Spinal cord (tissue), 10 donors: ENCODE measurements around the gene CFAP92. TPM values are rescaled to one million over a fixed set of nuclear protein-coding genes. Genes with fewer than 3 reads are reported as not detected.
"Not testable (repeated sequence)": the region's sequence is repeated elsewhere in the genome, so short reads cannot be mapped to it uniquely, and the experiment has no call there.

Experiments
- DNase-seq, 6 donors: peaks; one replicate each; pipeline versions ENCODE4 v3.0.0 to v3.0.0-alpha.2; 2013 to 2015; ENCODE audit warnings: low spot score in 6 of 6, low read depth in 4 of 6
- H3K27ac ChIP-seq: one replicate; pipeline ENCODE4 v1.5.1; 2013; ENCODE audit warnings: low read depth, low read length, control low read depth
- H3K27me3 ChIP-seq: one replicate; pipeline ENCODE4 v1.6.1; 2013; ENCODE audit warnings: low read length; ENCODE audit not compliant: control insufficient read depth, insufficient read depth
- H3K36me3 ChIP-seq: one replicate; pipeline ENCODE4 v1.6.1; 2013; ENCODE audit warnings: low read length; ENCODE audit not compliant: control insufficient read depth, insufficient read depth
- H3K4me1 ChIP-seq: one replicate; pipeline ENCODE4 v1.6.1; 2013; ENCODE audit warnings: low read length; ENCODE audit not compliant: control insufficient read depth, insufficient read depth
- H3K4me3 ChIP-seq: one replicate; pipeline ENCODE4 v1.5.1; 2013; ENCODE audit warnings: low read depth, low read length, control low read depth
- H3K9me3 ChIP-seq: one replicate; pipeline ENCODE4 v1.6.1; 2013; ENCODE audit warnings: low read length; ENCODE audit not compliant: control insufficient read depth, insufficient read depth
- WGBS: methylation state at CpG from one replicate; pipeline ENCODE4 v1.1.5; 2013; ENCODE audit warnings: missing lambda C conversion rate; ENCODE audit not compliant: insufficient coverage; 5-methylcytosine and 5-hydroxymethylcytosine counted together
- polyA plus RNA-seq, 2 donors: library from polyadenylated mRNA; unstranded; fragments of 120-200 nt; gene quantifications; one replicate each; pipeline ENCODE4 v1.2.1, GENCODE V29; 2013; ENCODE audit not compliant: insufficient read length in 2 of 2
- total RNA-seq, 2 donors: library from RNA; depleted of rRNA in 1 of 2; stranded (reverse); fragments of 120-200 nt in 1 of 2; fragments of >200 nt in 1 of 2; gene quantifications; one replicate each; pipeline versions ENCODE4 v1.2.3 to v1.2.4, GENCODE V29; 2013 to 2014
- donor health status: healthy.

The CFAP92 gene
- total and polyA plus RNA-seq, 4 donors = 1.1 to 4.5 (median 3.7) TPM

- Histone ChIP-seq H3K4me1 (peaks cover 15% of the 10 kb centered on the region), H3K27ac (no peak overlapping the region), H3K36me3 (peaks cover 25% of the 10 kb centered on the region), H3K9me3 (no peaks in the 10 kb centered on the region), H3K4me3 (no peak overlapping the region), H3K27me3 (no peaks in the 10 kb centered on the region)
- WGBS = no CpG with 5 or more reads among the region's 1 CpG
- no peak for DNase-seq
These were observed 111.2 kb downstream of the CFAP92 start for GRCh38 chr3:128882719-128883118.

DNA sequence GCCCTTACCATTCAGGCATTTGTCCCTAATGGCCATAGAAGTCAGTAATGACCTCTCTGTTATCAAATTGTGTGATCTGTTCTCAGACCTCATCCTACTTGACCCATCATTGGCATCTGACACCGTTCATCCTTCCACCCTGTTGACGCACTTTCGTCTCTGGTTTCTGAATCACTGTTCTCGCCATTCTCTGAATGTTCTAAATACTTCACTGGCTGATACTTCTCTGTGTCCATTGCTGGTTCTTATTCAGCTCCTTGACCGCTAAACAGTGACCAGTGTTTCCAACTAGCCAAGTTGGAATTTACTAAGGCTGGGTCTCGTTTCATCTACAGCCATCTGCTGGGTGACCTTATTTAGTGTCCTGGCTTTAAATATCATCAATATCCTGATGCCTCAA is 112.3 kb downstream of the CFAP92 start:
- DNase-seq = no peak
- H3K4me3 ChIP-seq = no peak overlapping the region
- H3K9me3 ChIP-seq = no peaks in the 10 kb centered on the region
- peaks cover 15% of the 10 kb centered on the region for H3K4me1 ChIP-seq
- 99% methylated on average over 5 of the region's 6 CpGs for WGBS
- H3K27ac ChIP-seq = no peak overlapping the region
- no peaks in the 10 kb centered on the region for H3K27me3 ChIP-seq
- peaks cover 21% of the 10 kb centered on the region for H3K36me3 ChIP-seq

DNA sequence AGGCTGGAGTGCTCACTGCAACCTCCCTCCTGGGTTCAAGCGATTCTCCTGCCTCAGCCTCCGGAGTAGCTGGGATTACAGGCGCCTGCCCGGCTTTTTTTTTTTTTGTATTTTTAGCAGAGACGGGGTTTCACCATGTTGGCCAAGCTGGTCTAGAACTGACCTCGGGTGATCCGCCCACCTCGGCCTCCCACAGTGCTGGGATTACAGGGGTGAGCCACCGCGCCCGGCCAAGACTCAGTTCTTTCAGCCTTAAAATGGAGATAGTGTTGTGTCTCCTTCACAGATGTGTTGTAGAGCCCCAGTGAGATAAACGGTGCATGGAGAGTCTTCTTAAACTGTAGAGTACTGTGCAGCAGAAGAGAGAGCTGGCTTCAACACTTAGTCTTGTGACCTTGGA is 113.4 kb downstream of the CFAP92 start:
- H3K27ac ChIP-seq, H3K9me3 ChIP-seq, DNase-seq, H3K27me3 ChIP-seq: not testable (repeated sequence)
- 85% methylated on average over 11 of the region's 12 CpGs for WGBS
- Histone ChIP-seq H3K4me1 (peaks cover 15% of the 10 kb centered on the region), H3K4me3 (peak overlapping the region; percentile 95), H3K36me3 (peaks cover 16% of the 10 kb centered on the region)

GRCh38 chr3:128879991-128880390 is 113.9 kb downstream of the CFAP92 start:
- 3% methylated on average over 6 of the region's 6 CpGs for WGBS
- H3K27me3 ChIP-seq = no peaks in the 10 kb centered on the region
- H3K36me3 ChIP-seq = peaks cover 12% of the 10 kb centered on the region
- H3K27ac ChIP-seq = peak overlapping the region; percentile 97
- H3K4me1 ChIP-seq = peaks cover 15% of the 10 kb centered on the region
- DNase-seq = no peak
- H3K9me3 ChIP-seq = no peaks in the 10 kb centered on the region
- peak overlapping the region; percentile 95 for H3K4me3 ChIP-seq

- under 1% methylated on average over 62 of the region's 65 CpGs for WGBS
- H3K36me3 ChIP-seq = peaks cover 11% of the 10 kb centered on the region
- H3K4me1 ChIP-seq = peaks cover 15% of the 10 kb centered on the region
- H3K9me3 ChIP-seq = no peaks in the 10 kb centered on the region
- DNase-seq = peak; percentile 97 to 99 (median 98)
- peak within 1 kb of the TSS; percentile 95 for H3K4me3 ChIP-seq
- no peaks in the 10 kb centered on the region for H3K27me3 ChIP-seq
- H3K27ac ChIP-seq = peak within 1 kb of the TSS; percentile 97
These were observed 114.5 kb downstream of the CFAP92 start, which contains the start of gene ACAD9 for GRCh38 chr3:128879125-128879969. ACAD9 (plus strand) TSS chr3:128879620; CDS start chr3:128879692, 72 bp downstream.

- Histone ChIP-seq H3K27me3 (no peaks in the 10 kb centered on the region), H3K4me3 (peak overlapping the region; percentile 95), H3K36me3 (peaks cover 11% of the 10 kb centered on the region), H3K27ac (peak overlapping the region; percentile 97), H3K9me3 (no peaks in the 10 kb centered on the region), H3K4me1 (peaks cover 15% of the 10 kb centered on the region)
- peak in 1 of 6 donors; percentile 46 for DNase-seq
- under 1% methylated on average over 14 of the region's 14 CpGs for WGBS
These were observed 115.2 kb downstream of the CFAP92 start for GRCh38 chr3:128878556-128879124.

GRCh38 chr3:128878011-128878457 is 115.8 kb downstream of the CFAP92 start:
- H3K4me3 ChIP-seq = peak overlapping the region; percentile 95
- H3K4me1 ChIP-seq = peaks cover 15% of the 10 kb centered on the region
- no peak for DNase-seq
- peak overlapping the region; percentile 97 for H3K27ac ChIP-seq
- WGBS = 91% methylated on average over 3 of the region's 7 CpGs
- no peaks in the 10 kb centered on the region for H3K27me3 ChIP-seq
- peaks cover 5% of the 10 kb centered on the region for H3K36me3 ChIP-seq
- no peaks in the 10 kb centered on the region for H3K9me3 ChIP-seq

DNA sequence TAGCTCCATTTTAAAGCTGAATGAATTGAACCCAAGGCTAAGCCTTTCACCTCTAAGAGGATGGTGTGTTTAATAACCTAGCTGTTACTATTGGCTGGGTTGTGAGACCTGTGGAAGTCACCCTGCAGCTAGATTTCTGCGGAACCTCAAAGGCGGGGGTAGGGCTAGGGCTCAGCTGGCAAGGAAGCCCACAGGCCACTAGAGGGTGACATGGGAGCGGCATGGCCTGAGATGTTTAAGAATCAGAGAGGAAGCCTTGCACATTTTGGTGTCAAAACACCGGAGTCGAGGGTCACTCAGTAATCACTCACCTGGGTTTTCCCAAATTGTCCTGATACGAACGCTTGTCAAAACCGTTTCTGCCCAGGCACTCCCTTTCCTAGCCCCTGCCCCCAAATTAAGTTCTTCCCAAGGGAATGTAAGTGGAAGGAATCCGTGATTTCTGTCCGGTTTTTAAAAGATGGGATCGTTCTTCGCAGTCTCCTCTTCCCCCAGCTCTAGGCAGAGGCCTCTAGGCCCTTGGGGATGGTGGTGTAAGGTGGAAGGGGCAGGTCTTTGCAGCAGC is 118.2 kb downstream of the CFAP92 start:
- Histone ChIP-seq H3K27ac (no peak overlapping the region), H3K4me3 (no peak overlapping the region), H3K27me3 (no peaks in the 10 kb centered on the region), H3K4me1 (peaks cover 14% of the 10 kb centered on the region), H3K9me3 (no peaks in the 10 kb centered on the region), H3K36me3 (no peaks in the 10 kb centered on the region)
- DNase-seq = peak in 2 of 6 donors; percentile 21 to 37
- WGBS = 37% methylated on average over 8 of the region's 12 CpGs

DNA sequence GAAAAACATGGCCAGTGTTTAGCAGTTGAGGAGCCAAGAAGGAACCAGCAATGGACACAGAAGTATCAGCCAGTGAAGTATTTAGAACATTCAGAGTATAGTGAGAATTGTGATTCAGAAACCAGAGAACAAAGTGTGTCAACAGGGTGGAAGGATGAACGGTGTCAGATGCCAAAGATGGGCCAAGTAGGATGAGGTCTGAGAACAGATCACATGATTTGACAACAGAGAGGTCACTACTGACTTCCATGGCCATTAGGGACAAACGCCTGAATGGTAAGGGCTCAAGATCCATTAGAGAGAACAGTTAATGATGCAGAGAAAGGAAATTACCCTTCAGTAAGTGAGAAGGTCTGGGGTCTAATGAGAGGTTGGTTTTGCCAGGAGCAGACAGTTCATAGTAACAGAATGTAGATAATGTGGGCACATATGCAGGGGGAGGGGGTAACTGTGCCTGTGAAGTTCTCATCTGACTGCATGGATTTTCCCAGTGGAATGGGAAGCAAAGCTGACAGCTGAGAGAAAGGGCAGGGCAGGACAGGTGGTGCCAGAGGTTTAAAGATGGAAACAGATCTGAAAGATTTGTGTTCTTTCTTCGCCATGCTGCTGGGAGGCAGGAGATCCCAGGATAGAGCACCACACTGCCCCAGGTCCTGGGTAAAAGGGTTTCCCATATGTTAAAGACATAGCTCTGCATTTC is 119.2 kb downstream of the CFAP92 start:
- H3K9me3 ChIP-seq = no peaks in the 10 kb centered on the region
- no peaks in the 10 kb centered on the region for H3K36me3 ChIP-seq
- DNase-seq = no peak
- no peak overlapping the region for H3K27ac ChIP-seq
- H3K4me3 ChIP-seq = no peak overlapping the region
- peaks cover 5% of the 10 kb centered on the region for H3K4me1 ChIP-seq
- H3K27me3 ChIP-seq = no peaks in the 10 kb centered on the region
- WGBS = 70% methylated on average over 3 of the region's 3 CpGs
